Transverse colon (tissue), 4 donors: ENCODE results near the gene LRRN4CL. TPM values are rescaled to one million over a fixed set of nuclear protein-coding genes. Genes with fewer than 3 reads are reported as not detected.

Experiments used
- DNase-seq: peaks from one replicate; pipeline ENCODE4 v3.0.0-alpha.2; 2019
- H3K27ac ChIP-seq, 4 donors: fragments of 200-600 bp; sonication (generic); 2 replicates each; pipeline ENCODE4 v1.5.1; 2016 to 2018; ENCODE audit warnings: inconsistent platforms in 4 of 4
- H3K27me3 ChIP-seq: fragments of 200-600 bp; sonication (generic); 2 replicates; pipeline ENCODE4 v1.5.1; 2017; ENCODE audit warnings: inconsistent platforms
- H3K36me3 ChIP-seq, 4 donors: fragments of 200-600 bp; sonication (generic); 2 replicates each; pipeline ENCODE4 v1.5.1; 2017 to 2019; ENCODE audit warnings: inconsistent platforms in 4 of 4
- H3K4me1 ChIP-seq, 4 donors: fragments of 200-600 bp; sonication (generic); 2 replicates each; pipeline ENCODE4 v1.5.1; 2017 to 2020; ENCODE audit warnings: inconsistent platforms in 4 of 4
- H3K4me3 ChIP-seq, 4 donors: fragments of 200-600 bp; sonication (generic); 1 replicate in 1 of 4; 2 replicates in 3 of 4; pipeline versions ENCODE4 v1.5.1 to v1.6.1; 2017 to 2019; ENCODE audit warnings: inconsistent platforms in 4 of 4
- H3K9me3 ChIP-seq, 2 donors: fragments of 200-600 bp; sonication (generic); 2 replicates each; pipeline ENCODE4 v1.5.1; 2017 to 2019; ENCODE audit warnings: inconsistent platforms in 2 of 2
- CTCF ChIP-seq, 5 experiments: fragments of 200-600 bp in 3 of 5; fragments of 450-650 bp in 2 of 5; sonication (generic) in 3 of 5; IDR thresholded peaks; 1 replicate in 2 of 5; 2 replicates in 3 of 5; pipeline ENCODE4 v1.5.1; 2016 to 2017; ENCODE audit warnings: antibody characterized with exemption in 5 of 5, inconsistent platforms in 3 of 5, mild to moderate bottlenecking in 2 of 5, moderate library complexity in 1 of 5
- EP300 ChIP-seq: sonication (generic); formaldehyde crosslinking; IDR thresholded peaks from one replicate; pipeline ENCODE4 v1.6.1; 2017; ENCODE audit warnings: antibody characterized with exemption, low read depth
- POLR2A ChIP-seq: fragments of 450-650 bp; IDR thresholded peaks from one replicate; pipeline ENCODE4 v1.6.1; 2016; ENCODE audit warnings: antibody characterized with exemption, mild to moderate bottlenecking, moderate library complexity
- POLR2AphosphoS5 ChIP-seq, 3 donors: sonication (generic); formaldehyde crosslinking; IDR thresholded peaks; one replicate each; pipeline ENCODE4 v1.6.1; 2016; ENCODE audit warnings: antibody characterized with exemption in 3 of 3
- WGBS, 2 donors: methylation state at CpG; one replicate each; pipeline ENCODE4 v1.1.5; 2018; ENCODE audit warnings: low coverage in 1 of 2; 5-methylcytosine and 5-hydroxymethylcytosine counted together
- in situ Hi-C, 4 donors: fragments of 200-750 bp; cut with MboI; loops; one replicate each; pipeline versions ENCODE4 v1.15.0 to v1.15.1; 2017; ENCODE audit warnings: low sequenced_read_pairs in 3 of 4, low pct_ligation_motif_present in 1 of 4, low pct_unique_long_range_greater_than_20kb in 1 of 4
- intact Hi-C: fragments of 100-400 bp; cut with DNase I; formaldehyde crosslinking; loops from one replicate; pipeline ENCODE4 v1.15.1; 2023; ENCODE audit warnings: low total_unique reads
- total RNA-seq, 4 donors: library from RNA; depleted of rRNA; stranded (reverse); fragments of >200 nt; gene quantifications; one replicate each; pipeline ENCODE4 v1.1.0, GENCODE V29; 2016

Gene LRRN4CL
- total RNA-seq, 4 donors from 2014 or later: 8.2 to 24.7 (median 9.0) TPM

GRCh38 chr11:62671236-62671607 lies 18.1 kb downstream of the LRRN4CL start:
- Histone ChIP-seq H3K4me1 (peaks cover 26 to 60% (median 47%) of the 10 kb centered on the region in 4 donors), H3K27ac (peak overlapping the region; percentile 92 to 93 (median 93)), H3K4me3 (peak overlapping the region; percentile 51 to 79 (median 62)), H3K27me3 (no peaks in the 10 kb centered on the region), H3K9me3 (no peaks in the 10 kb centered on the region), H3K36me3 (peaks cover 0 to 10% (median 0%) of the 10 kb centered on the region in 4 donors)
- 0% methylated on average over 9 to 17 of the region's 17 CpGs for WGBS, 2 donors
- intact Hi-C loops: no loop called here
- no peak for DNase-seq
- TF ChIP-seq POLR2AphosphoS5 (IDR thresholded peaks at IDR 0.05): no peak
- no peak for TF ChIP-seq CTCF (IDR thresholded peaks at IDR 0.05)
- TF ChIP-seq EP300: no peak
- no peak for TF ChIP-seq POLR2A
- in situ Hi-C loops: no loop called here

GRCh38 chr11:62669420-62670161 lies 19.7 kb downstream of the LRRN4CL start:
- Histone ChIP-seq H3K9me3 (no peaks in the 10 kb centered on the region), H3K27ac (peak overlapping the region; percentile 92 to 93 (median 93)), H3K27me3 (no peaks in the 10 kb centered on the region), H3K4me1 (peaks cover 30 to 64% (median 51%) of the 10 kb centered on the region in 4 donors), H3K4me3 (no peak overlapping the region), H3K36me3 (no peaks in the 10 kb centered on the region)
- in situ Hi-C loops: no loop called here
- TF ChIP-seq EP300 (no peak), POLR2AphosphoS5 (IDR thresholded peaks at IDR 0.05) (no peak), CTCF (IDR thresholded peaks at IDR 0.05) (no peak), POLR2A (no peak)
- intact Hi-C loops: no loop called here
- DNase-seq: peak; percentile 57
- 67 to 78% methylated on average over 2 to 4 of the region's 4 CpGs for WGBS, 2 donors

GRCh38 chr11:62667460-62667859 lies 21.9 kb downstream of the LRRN4CL start:
- Histone ChIP-seq H3K4me3 (no peak overlapping the region), H3K27ac (peak overlapping the region in 2 of 4 donors; percentile 5 to 9), H3K4me1 (peaks cover 21 to 61% (median 48%) of the 10 kb centered on the region in 4 donors), H3K36me3 (peaks cover 0 to 6% (median 0%) of the 10 kb centered on the region in 4 donors), H3K27me3 (no peaks in the 10 kb centered on the region), H3K9me3 (no peaks in the 10 kb centered on the region)
- DNase-seq: no peak
- 50 to 66% methylated on average over 1 to 2 of the region's 2 CpGs for WGBS, 2 donors
- TF ChIP-seq POLR2AphosphoS5 (IDR thresholded peaks at IDR 0.05) (no peak), POLR2A (no peak), EP300 (no peak), CTCF (IDR thresholded peaks at IDR 0.05) (no peak)
- in situ Hi-C loops: no loop called here
- intact Hi-C loops: no loop called here

GRCh38 chr11:62666259-62666926 lies 22.9 kb downstream of the LRRN4CL start:
- Histone ChIP-seq H3K36me3 (peaks cover 0 to 6% (median 0%) of the 10 kb centered on the region in 4 donors), H3K27me3 (no peaks in the 10 kb centered on the region), H3K4me3 (peak overlapping the region; percentile 55 to 77 (median 68)), H3K4me1 (peaks cover 21 to 61% (median 48%) of the 10 kb centered on the region in 4 donors), H3K27ac (peak overlapping the region; percentile 93 to 97 (median 94)), H3K9me3 (no peaks in the 10 kb centered on the region)
- in situ Hi-C loops: no loop called here
- WGBS, 2 donors: 29% methylated on average over 15 of the region's 16 CpGs; no CpG with 5 or more reads in 1 of the 2 donors
- intact Hi-C loops: no loop called here
- TF ChIP-seq EP300 (no peak), CTCF (IDR thresholded peaks at IDR 0.05) (no peak), POLR2AphosphoS5 (IDR thresholded peaks at IDR 0.05) (no peak), POLR2A (no peak)
- DNase-seq: no peak
